H9 (cell line): Measurements from ENCODE around the gene SRSF10. TPM values are rescaled to one million over a fixed set of nuclear protein-coding genes. Genes with fewer than 3 reads are reported as not detected.

ENCODE experiments used
- DNase-seq: peaks from one replicate; pipeline ENCODE4 v3.0.0-alpha.2; 2017
- H2AFZ ChIP-seq: one replicate; pipeline ENCODE4 v1.6.1; 2013; ENCODE audit warnings: mild to moderate bottlenecking, low read length, control low read depth, moderate library complexity
- H2AK5ac ChIP-seq: 2 replicates; pipeline ENCODE4 v1.6.1; 2013; ENCODE audit warnings: low read length, control low read depth, mixed read lengths; ENCODE audit not compliant: insufficient read length
- H2BK120ac ChIP-seq: one replicate; pipeline ENCODE4 v1.6.1; 2013; ENCODE audit warnings: low read depth, mild to moderate bottlenecking, low read length, control low read depth, inconsistent platforms; ENCODE audit not compliant: poor library complexity, severe bottlenecking
- H2BK12ac ChIP-seq: 2 replicates; pipeline ENCODE4 v1.6.1; 2013; ENCODE audit warnings: low read length, control low read depth, mixed read lengths, low read depth; ENCODE audit not compliant: insufficient read length
- H2BK15ac ChIP-seq: 2 replicates; pipeline ENCODE4 v1.6.1; 2013; ENCODE audit warnings: low read depth, low read length, control low read depth
- H2BK20ac ChIP-seq: one replicate; pipeline ENCODE4 v1.6.1; 2013; ENCODE audit warnings: low read depth, mild to moderate bottlenecking, low read length, control low read depth, inconsistent platforms; ENCODE audit not compliant: poor library complexity, severe bottlenecking
- H2BK5ac ChIP-seq: 2 replicates; pipeline ENCODE4 v1.6.1; 2013; ENCODE audit warnings: low read length, control low read depth, mixed read lengths; ENCODE audit not compliant: insufficient read length
- H3K14ac ChIP-seq: 2 replicates; pipeline ENCODE4 v1.6.1; 2013; ENCODE audit warnings: low read length, control low read depth; ENCODE audit not compliant: insufficient read depth
- H3K18ac ChIP-seq: 2 replicates; pipeline ENCODE4 v1.6.1; 2013; ENCODE audit warnings: low read depth, mild to moderate bottlenecking, mixed read lengths, low read length, control low read depth; ENCODE audit not compliant: insufficient read length
- H3K23ac ChIP-seq: 2 replicates; pipeline ENCODE4 v1.6.1; 2013; ENCODE audit warnings: low read length, control low read depth, mixed read lengths, low read depth; ENCODE audit not compliant: insufficient read length
- H3K23me2 ChIP-seq: 2 replicates; pipeline ENCODE4 v1.6.1; 2013; ENCODE audit warnings: low read depth, mild to moderate bottlenecking, mixed read lengths, low read length, control low read depth; ENCODE audit not compliant: insufficient read length, poor library complexity, severe bottlenecking
- H3K27ac ChIP-seq: 2 replicates; pipeline ENCODE4 v1.5.1; 2013; ENCODE audit warnings: low read length, control low read depth, mixed read lengths, low read depth; ENCODE audit not compliant: insufficient read length
- H3K27me3 ChIP-seq: 2 replicates; pipeline ENCODE4 v1.6.1; 2013; ENCODE audit warnings: low read length, control low read depth, inconsistent platforms; ENCODE audit not compliant: insufficient read depth
- H3K4ac ChIP-seq: 2 replicates; pipeline ENCODE4 v1.6.1; 2013; ENCODE audit warnings: low read depth, mild to moderate bottlenecking, control low read depth, inconsistent platforms, low read length, moderate library complexity
- H3K4me1 ChIP-seq: 2 replicates; pipeline ENCODE4 v1.6.1; 2013; ENCODE audit warnings: low read length, control low read depth, inconsistent platforms; ENCODE audit not compliant: insufficient read depth
- H3K4me2 ChIP-seq: 2 replicates; pipeline ENCODE4 v1.6.1; 2013; ENCODE audit warnings: low read length, control low read depth, mixed read lengths; ENCODE audit not compliant: insufficient read length, insufficient read depth
- H3K56ac ChIP-seq: 2 replicates; pipeline ENCODE4 v1.6.1; 2013; ENCODE audit warnings: low read depth, mild to moderate bottlenecking, mixed read lengths, low read length, control low read depth; ENCODE audit not compliant: insufficient read length
- H3K79me1 ChIP-seq: 2 replicates; pipeline ENCODE4 v1.6.1; 2013; ENCODE audit warnings: low read depth, mild to moderate bottlenecking, moderate library complexity, low read length, control low read depth, inconsistent platforms; ENCODE audit not compliant: insufficient read depth, poor library complexity, severe bottlenecking
- H3K79me2 ChIP-seq: 2 replicates; pipeline ENCODE4 v1.6.1; 2013; ENCODE audit warnings: low read length, control low read depth, inconsistent platforms; ENCODE audit not compliant: insufficient read depth
- H3K9ac ChIP-seq: 2 replicates; pipeline ENCODE4 v1.6.1; 2013; ENCODE audit warnings: low read length, control low read depth, mixed read lengths; ENCODE audit not compliant: insufficient read length; ENCODE audit errors: extremely low read depth
- H3K9me3 ChIP-seq: one replicate; pipeline ENCODE4 v1.6.1; 2013; ENCODE audit warnings: low read depth, low read length, inconsistent platforms; ENCODE audit not compliant: control insufficient read depth
- H3T11ph ChIP-seq: one replicate; pipeline ENCODE4 v1.6.1; 2013; ENCODE audit warnings: mild to moderate bottlenecking, low read length, control low read depth, inconsistent platforms
- H4K20me1 ChIP-seq: one replicate; pipeline ENCODE4 v1.6.1; 2013; ENCODE audit not compliant: control insufficient read depth, insufficient read length, insufficient read depth
- H4K5ac ChIP-seq: 2 replicates; pipeline ENCODE4 v1.6.1; 2013; ENCODE audit warnings: low read depth, mild to moderate bottlenecking, mixed read lengths, low read length, control low read depth; ENCODE audit not compliant: insufficient read length
- H4K8ac ChIP-seq: replicated peaks from 2 replicates; pipeline ENCODE4 v1.6.1; 2013; ENCODE audit warnings: low read length, control low read depth, mixed read lengths, low read depth; ENCODE audit not compliant: insufficient read length
- H4K91ac ChIP-seq: 2 replicates; pipeline ENCODE4 v1.6.1; 2013; ENCODE audit warnings: low read depth, mild to moderate bottlenecking, moderate library complexity, mixed read lengths, low read length, control low read depth; ENCODE audit not compliant: insufficient read length
- H3K27ac Mint-ChIP-seq, 3 experiments: 2 replicates in 2 of 3; 3 replicates in 1 of 3; pipeline ENCODE4 v1.8.0; 2020 to 2021; ENCODE audit warnings: mixed read lengths in 3 of 3, mild to moderate bottlenecking in 1 of 3, moderate library complexity in 1 of 3
- H3K27me3 Mint-ChIP-seq: 2 replicates; pipeline ENCODE4 v1.8.0; 2021; ENCODE audit warnings: low read depth, mild to moderate bottlenecking, moderate library complexity, mixed read lengths
- H3K36me3 Mint-ChIP-seq, 3 experiments: 2 replicates in 2 of 3; 3 replicates in 1 of 3; pipeline ENCODE4 v1.8.0; 2020 to 2021; ENCODE audit warnings: low read depth in 3 of 3, mixed read lengths in 3 of 3; ENCODE audit not compliant: insufficient read depth in 1 of 3
- H3K4me1 Mint-ChIP-seq, 2 experiments: 2 replicates each; pipeline ENCODE4 v1.8.0; 2020; ENCODE audit warnings: mixed read lengths in 2 of 2
- H3K4me3 Mint-ChIP-seq, 2 experiments: 2 replicates in 1 of 2; 3 replicates in 1 of 2; pipeline ENCODE4 v1.8.0; 2020 to 2021; ENCODE audit warnings: mild to moderate bottlenecking in 2 of 2, mixed read lengths in 2 of 2, moderate library complexity in 1 of 2
- H3K9me3 Mint-ChIP-seq, 2 experiments: 2 replicates in 1 of 2; 3 replicates in 1 of 2; pipeline ENCODE4 v1.8.0; 2020; ENCODE audit warnings: mild to moderate bottlenecking in 2 of 2, mixed read lengths in 2 of 2, moderate library complexity in 1 of 2
- CTCF ChIP-seq: fragments of 200-600 bp; sonication (generic); conservative IDR thresholded peaks from 3 replicates; pipeline ENCODE4 v1.8.0; 2021; ENCODE audit warnings: antibody characterized with exemption, mild to moderate bottlenecking
- WGBS: extraction: QIAGEN DNeasy Blood & Tissue Kit; methylation state at CpG from one replicate; pipeline ENCODE4 v1.1.7; 2013; ENCODE audit warnings: missing lambda C conversion rate, low lambda C conversion rate, mixed read lengths; ENCODE audit not compliant: insufficient read length; ENCODE audit errors: extremely low coverage; 5-methylcytosine and 5-hydroxymethylcytosine counted together
- total RNA-seq: library from RNA; stranded (reverse); gene quantifications from 2 replicates; pipeline ENCODE4 v1.2.1, GENCODE V29; 2021

SRSF10 gene
- total RNA-seq, 1 experiment from 2014 or later = 238 TPM

- Histone ChIP-seq H3K18ac (no peak overlapping the region), H3K14ac (no peak overlapping the region), H2AFZ (no peak overlapping the region), H2BK12ac (no peak overlapping the region), H4K8ac (no peak overlapping the region), H3K9me3 (no peaks in the 10 kb centered on the region), H2BK5ac (no peak overlapping the region), H2BK120ac (no peak overlapping the region), H2BK20ac (no peak overlapping the region), H4K91ac (no peak overlapping the region), H3K27ac (no peak overlapping the region), H4K20me1 (no peaks in the 10 kb centered on the region), H3K4me2 (no peak overlapping the region), H3K79me2 (no peaks in the 10 kb centered on the region), H2AK5ac (no peak overlapping the region), H3K79me1 (no peaks in the 10 kb centered on the region), H3K4me1 (no peaks in the 10 kb centered on the region; the same call in 1 of the 2 replicates), H3K4ac (no peak overlapping the region), H3K56ac (no peak overlapping the region), H2BK15ac (no peak overlapping the region), H3K23ac (no peak overlapping the region), H4K5ac (no peak overlapping the region), H3K9ac (no peak overlapping the region), H3K27me3 (no peaks in the 10 kb centered on the region), H3T11ph (no peak overlapping the region), H3K23me2 (no peaks in the 10 kb centered on the region)
- Mint-ChIP-seq H3K9me3 (no peaks in the 10 kb centered on the region), H3K36me3 (no peaks in the 10 kb centered on the region), H3K4me3 (no peak overlapping the region), H3K4me1 (peaks cover 12 to 13% of the 10 kb centered on the region in 2 experiments), H3K27ac (no peak overlapping the region; a peak in 2 of 7 replicates), H3K27me3 (peaks cover 2% of the 10 kb centered on the region)
- DNase-seq = no peak
- no peak for TF ChIP-seq CTCF
- no CpG with 5 or more reads among the region's 5 CpGs for WGBS
Observed at GRCh38 chr1:23915466-23915865, 64.7 kb downstream of the SRSF10 start.
